ENCODE results near the gene KCNK3. TPM values are rescaled to one million over a fixed set of nuclear protein-coding genes. Genes with fewer than 3 reads are reported as not detected.

KCNK3 gene
- total RNA-seq, 1 experiment from 2014 or later, result 32.8 TPM

- intact Hi-C loops (cut with micrococcal nuclease; ENCODE audit: unreplicated experiment) (no loop called here), in situ Hi-C loops (cut with HindIII; ENCODE audit: low pct_unique_long_range_greater_than_20kb, low sequenced_read_pairs) (no loop called here)
- POLR2A ChIA-PET, result interaction anchor here (1.1 kb wide), 1 partner anchor 13 kb away, joined by 4 read pairs; no protein-coding TSS in a partner anchor
- TF ChIP-seq TCF7L2 (IDR thresholded peaks at IDR 0.05; ENCODE audit: low read depth, low read length), result no peak
- BruUV-seq (replicated peaks), result no TSS peak
- Histone ChIP-seq H3K4me3 (ENCODE audit: low read depth in 2 of 2, low read length in 2 of 2) (no peak overlapping the region), H3K4me1 (ENCODE audit: control insufficient read depth, insufficient read depth, low read length) (no peaks in the 10 kb centered on the region), H3K27me3 (ENCODE audit: control insufficient read depth, insufficient read depth, low read length) (peaks cover 2% of the 10 kb centered on the region), H3K27ac (ENCODE audit: low read length) (no peak overlapping the region), H3K36me3 (ENCODE audit: control insufficient read depth, insufficient read depth, low read length) (no peaks in the 10 kb centered on the region), H3K9me3 (ENCODE audit: control insufficient read depth, insufficient read depth, low read depth, low read length) (no peaks in the 10 kb centered on the region)
- ATAC-seq, result no peak
- DNase-seq (ENCODE audit: low read depth, low spot score), result no peak
- CTCF ChIA-PET, result no interaction called here
Measured at GRCh38 chr2:26649322-26649721, 43.2 kb upstream of the KCNK3 start.

- TF ChIP-seq REST (IDR thresholded peaks at IDR 0.05; ENCODE audit: insufficient read depth in 1 of 2, low read depth in 2 of 2, low read length in 1 of 2) (no peak), TCF7L2 (IDR thresholded peaks at IDR 0.05; ENCODE audit: low read depth, low read length) (no peak), SIN3A (IDR thresholded peaks at IDR 0.05; ENCODE audit: borderline replicate concordance, insufficient read depth, low read depth, low read length) (no peak), POLR2AphosphoS5 (IDR thresholded peaks at IDR 0.05; ENCODE audit: low read depth, low read length) (no peak)
- TF ChIP-seq, protein P1, sequence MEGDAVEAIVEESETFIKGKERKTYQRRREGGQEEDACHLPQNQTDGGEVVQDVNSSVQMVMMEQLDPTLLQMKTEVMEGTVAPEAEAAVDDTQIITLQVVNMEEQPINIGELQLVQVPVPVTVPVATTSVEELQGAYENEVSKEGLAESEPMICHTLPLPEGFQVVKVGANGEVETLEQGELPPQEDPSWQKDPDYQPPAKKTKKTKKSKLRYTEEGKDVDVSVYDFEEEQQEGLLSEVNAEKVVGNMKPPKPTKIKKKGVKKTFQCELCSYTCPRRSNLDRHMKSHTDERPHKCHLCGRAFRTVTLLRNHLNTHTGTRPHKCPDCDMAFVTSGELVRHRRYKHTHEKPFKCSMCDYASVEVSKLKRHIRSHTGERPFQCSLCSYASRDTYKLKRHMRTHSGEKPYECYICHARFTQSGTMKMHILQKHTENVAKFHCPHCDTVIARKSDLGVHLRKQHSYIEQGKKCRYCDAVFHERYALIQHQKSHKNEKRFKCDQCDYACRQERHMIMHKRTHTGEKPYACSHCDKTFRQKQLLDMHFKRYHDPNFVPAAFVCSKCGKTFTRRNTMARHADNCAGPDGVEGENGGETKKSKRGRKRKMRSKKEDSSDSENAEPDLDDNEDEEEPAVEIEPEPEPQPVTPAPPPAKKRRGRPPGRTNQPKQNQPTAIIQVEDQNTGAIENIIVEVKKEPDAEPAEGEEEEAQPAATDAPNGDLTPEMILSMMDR (IDR thresholded peaks at IDR 0.05), result no peak
- H3K4me3 ChIP-seq (ENCODE audit: low read depth in 2 of 2, low read length in 2 of 2), result no peak overlapping the region
- no peak for DNase-seq (ENCODE audit: low read depth, low spot score)
- no peaks in the 10 kb centered on the region for H3K36me3 ChIP-seq (ENCODE audit: control insufficient read depth, insufficient read depth, low read length)
- H3K4me1 ChIP-seq (ENCODE audit: control insufficient read depth, insufficient read depth, low read length), result no peaks in the 10 kb centered on the region
- ChIA-PET POLR2A (interaction anchor here (0.5 to 1.1 kb wide), 2 partner anchors 14 to 78 kb away, joined by 4 to 8 read pairs; no protein-coding TSS in a partner anchor), CTCF (interaction anchor here (0.5 kb wide), 1 partner anchor 881 kb away, joined by 7 read pairs; no protein-coding TSS in a partner anchor)
- no peaks in the 10 kb centered on the region for H3K9me3 ChIP-seq (ENCODE audit: control insufficient read depth, insufficient read depth, low read depth, low read length)
- no peaks in the 10 kb centered on the region; the same call in none of the 2 replicates for H3K27me3 ChIP-seq (ENCODE audit: control insufficient read depth, insufficient read depth, low read length)
- no peak for ATAC-seq
- no peak overlapping the region for H3K27ac ChIP-seq (ENCODE audit: low read length)
- intact Hi-C loops (cut with micrococcal nuclease; ENCODE audit: unreplicated experiment), result no loop called here
- BruUV-seq (replicated peaks), result no TSS peak
- in situ Hi-C loops (cut with HindIII; ENCODE audit: low pct_unique_long_range_greater_than_20kb, low sequenced_read_pairs), result no loop called here
Measured at GRCh38 chr2:26649992-26650712, 42.4 kb upstream of the KCNK3 start.
